A549 (cell line): ENCODE measurements around the gene LRP4. TPM values are rescaled to one million over a fixed set of nuclear protein-coding genes. Genes with fewer than 3 reads are reported as not detected.

Experiments used
- ATAC-seq, 2 experiments: fragments of 200-7000 bp in 1 of 2; fragments of >200 bp in 1 of 2; cut with Nextera tagmentation in 1 of 2; cut with Tn5 transposase in 1 of 2; 3 replicates each; pipeline versions ENCODE4 v1.8.0 to v1.9.1; 2018 to 2020; ENCODE audit warnings: mild to moderate bottlenecking in 1 of 2, moderate library complexity in 1 of 2
- CTCF ChIA-PET: fragments of 300-600 bp; sonication (Branson Sonifier 250); formaldehyde crosslinking; extraction: SDS; loops from one replicate; lab custom pipeline; 2021; ENCODE audit warnings: antibody characterized with exemption, inconsistent platforms; lab: Yijun Ruan, JAX
- POLR2A ChIA-PET: fragments of 350-600 bp; formaldehyde crosslinking; extraction: SDS; loops from one replicate; lab custom pipeline; 2021; ENCODE audit warnings: antibody characterized with exemption, inconsistent platforms; lab: Yijun Ruan, JAX
- DNase-seq, 2 experiments: peaks; one replicate each; pipeline versions ENCODE4 v3.0.0 to v3.0.0-alpha.2; 2011 to 2016; ENCODE audit warnings: low read depth in 1 of 2, low spot score in 1 of 2
- FAIRE-seq: peaks from 2 replicates; lab custom pipeline; 2011; peaks lifted over from hg19 to GRCh38; lab: Jason Lieb, UNC
- H3K27ac ChIP-seq, 2 experiments: fragments of >200 bp; sonication (Bioruptor Twin); formaldehyde crosslinking; 3 replicates each; pipeline ENCODE4 v1.5.1; 2016 to 2017
- H3K4me1 ChIP-seq: fragments of >200 bp; sonication (Bioruptor Twin); formaldehyde crosslinking; 3 replicates; pipeline ENCODE4 v1.6.1; 2016
- H3K4me2 ChIP-seq: fragments of >200 bp; sonication (Bioruptor Twin); formaldehyde crosslinking; 3 replicates; pipeline ENCODE4 v1.6.1; 2016
- H3K4me3 ChIP-seq: fragments of >200 bp; sonication (Bioruptor Twin); formaldehyde crosslinking; 3 replicates; pipeline ENCODE4 v1.5.1; 2016
- H3K9me3 ChIP-seq: fragments of >200 bp; sonication (Bioruptor Twin); formaldehyde crosslinking; 3 replicates; pipeline ENCODE4 v1.6.1; 2016
- CBX8 ChIP-seq: fragments of 200-600 bp; sonication (generic); IDR thresholded peaks from 2 replicates; pipeline ENCODE4 v1.6.1; 2016
- CEBPB ChIP-seq, 2 experiments: fragments of >200 bp in 1 of 2; sonication (Bioruptor Twin) in 1 of 2; formaldehyde crosslinking in 1 of 2; IDR thresholded peaks; 2 replicates each; pipeline ENCODE4 v1.6.1; 2012 to 2016
- CHD2 ChIP-seq: fragments of 150-350 bp; IDR thresholded peaks from 2 replicates; pipeline ENCODE4 v1.6.1; 2014; ENCODE audit warnings: low read length; ENCODE audit not compliant: partially characterized antibody
- EHF ChIP-seq: fragments of 250-450 bp; sonication (Bioruptor Pico); IDR thresholded peaks from 2 replicates; pipeline ENCODE4 v1.5.0; 2020; ENCODE audit warnings: mild to moderate bottlenecking
- EHMT2 ChIP-seq: fragments of 200-600 bp; sonication (generic); IDR thresholded peaks from 2 replicates; pipeline ENCODE4 v1.6.1; 2016; ENCODE audit warnings: antibody characterized with exemption, low read depth, mild to moderate bottlenecking, moderate library complexity
- EP300 ChIP-seq, 2 experiments: fragments of >200 bp; sonication (Bioruptor Twin); formaldehyde crosslinking; IDR thresholded peaks; 2 replicates in 1 of 2; 3 replicates in 1 of 2; pipeline ENCODE4 v1.6.1; 2016 to 2017
- FOSB ChIP-seq: fragments of 250-450 bp; sonication (Bioruptor Pico); IDR thresholded peaks from 2 replicates; pipeline ENCODE4 v1.5.0; 2020; ENCODE audit warnings: mild to moderate bottlenecking, moderate library complexity
- HOXA7 ChIP-seq: fragments of 250-450 bp; sonication (Bioruptor Pico); IDR thresholded peaks from 2 replicates; pipeline ENCODE4 v1.5.0; 2020; ENCODE audit warnings: mild to moderate bottlenecking, moderate library complexity
- JUN ChIP-seq, 2 experiments: fragments of >200 bp; sonication (Bioruptor Twin); formaldehyde crosslinking; IDR thresholded peaks; 2 replicates in 1 of 2; 3 replicates in 1 of 2; pipeline ENCODE4 v1.6.1; 2016 to 2017
- JUNB ChIP-seq: fragments of >200 bp; sonication (Bioruptor Twin); formaldehyde crosslinking; IDR thresholded peaks from 2 replicates; pipeline ENCODE4 v1.6.1; 2016
- KDM1A ChIP-seq: fragments of 200-600 bp; sonication (generic); IDR thresholded peaks from 2 replicates; pipeline ENCODE4 v1.6.1; 2016; ENCODE audit warnings: low read depth, mild to moderate bottlenecking
- KDM5A ChIP-seq: fragments of 200-600 bp; sonication (generic); IDR thresholded peaks from 2 replicates; pipeline ENCODE4 v1.6.1; 2016; ENCODE audit warnings: antibody characterized with exemption, mild to moderate bottlenecking
- MAFK ChIP-seq: fragments of 450-650 bp; IDR thresholded peaks from 2 replicates; pipeline ENCODE4 v1.6.1; 2014; ENCODE audit not compliant: partially characterized antibody
- MAZ ChIP-seq: fragments of 150-350 bp; IDR thresholded peaks from 2 replicates; pipeline ENCODE4 v1.6.1; 2014; ENCODE audit warnings: antibody characterized with exemption, low read depth, low read length, borderline replicate concordance
- MYC ChIP-seq: IDR thresholded peaks from 2 replicates; pipeline ENCODE4 v1.6.1; 2012; ENCODE audit warnings: mild to moderate bottlenecking, inconsistent platforms, low read length, improper control_type of control experiment, borderline replicate concordance
- NR3C1 ChIP-seq: fragments of >200 bp; sonication (Bioruptor Twin); formaldehyde crosslinking; IDR thresholded peaks from 3 replicates; pipeline ENCODE4 v1.6.1; 2017
- POLR2AphosphoS2 ChIP-seq: conservative IDR thresholded peaks from 2 replicates; pipeline ENCODE4 v1.6.1; 2012; ENCODE audit warnings: low read length, improper control_type of control experiment, inconsistent platforms
- RCOR1 ChIP-seq: fragments of 150-350 bp; IDR thresholded peaks from 2 replicates; pipeline ENCODE4 v1.6.1; 2014; ENCODE audit warnings: antibody characterized with exemption, low read length, low read depth
- SMC3 ChIP-seq: fragments of >200 bp; sonication (Bioruptor Twin); formaldehyde crosslinking; IDR thresholded peaks from 3 replicates; pipeline ENCODE4 v1.6.1; 2018; ENCODE audit warnings: inconsistent platforms
- SREBF2 ChIP-seq: fragments of 450-650 bp; IDR thresholded peaks from 2 replicates; pipeline ENCODE4 v1.6.1; 2014; ENCODE audit warnings: mild to moderate bottlenecking, moderate library complexity
- TFCP2L1 ChIP-seq: fragments of 250-450 bp; sonication (Bioruptor Pico); IDR thresholded peaks from 2 replicates; pipeline ENCODE4 v1.5.0; 2021; ENCODE audit warnings: mild to moderate bottlenecking
- TP53 ChIP-seq: fragments of 250-450 bp; sonication (Bioruptor Pico); IDR thresholded peaks from 2 replicates; pipeline ENCODE4 v1.5.0; 2021; ENCODE audit warnings: mild to moderate bottlenecking, moderate library complexity
- ZFP36 ChIP-seq: fragments of 450-650 bp; IDR thresholded peaks from 2 replicates; pipeline ENCODE4 v1.6.1; 2014; ENCODE audit warnings: borderline replicate concordance; ENCODE audit not compliant: partially characterized antibody
- WGBS: methylation state at CpG from one replicate; pipeline ENCODE4 v1.1.6; 2017; ENCODE audit errors: missing lambda C conversion rate; 5-methylcytosine and 5-hydroxymethylcytosine counted together
- polyA plus RNA-seq, 4 experiments: library from polyadenylated mRNA; depleted of rRNA in 3 of 4; stranded (reverse); fragments of >200 nt; fragmentation: RNase III in 1 of 4; extraction: RNeasy Plus Mini Kit Qiagen cat#74134 plus additional on column Dnase treatment in 1 of 4; gene quantifications; 2 replicates in 3 of 4; 3 replicates in 1 of 4; pipeline ENCODE4 v1.2.3, GENCODE V29; 2011 to 2017
- TF ChIP-seq, protein P1 (sequence below): fragments of 150-350 bp; IDR thresholded peaks from 2 replicates; pipeline ENCODE4 v1.6.1; 2014; ENCODE audit warnings: low read depth, mild to moderate bottlenecking, low read length
- TF ChIP-seq, protein P2 (sequence below): fragments of >200 bp; sonication (Bioruptor Twin); formaldehyde crosslinking; IDR thresholded peaks from 2 replicates; pipeline ENCODE4 v1.6.1; 2016
- TF ChIP-seq, protein P3 (sequence below): fragments of >200 bp; sonication (Bioruptor Twin); formaldehyde crosslinking; IDR thresholded peaks from 3 replicates; pipeline ENCODE4 v1.5.1; 2016

LRP4 gene
- polyA plus RNA-seq, 2 of the 4 experiments (the other 2 are of a cell fraction): 4.0 to 6.4 TPM

DNA sequence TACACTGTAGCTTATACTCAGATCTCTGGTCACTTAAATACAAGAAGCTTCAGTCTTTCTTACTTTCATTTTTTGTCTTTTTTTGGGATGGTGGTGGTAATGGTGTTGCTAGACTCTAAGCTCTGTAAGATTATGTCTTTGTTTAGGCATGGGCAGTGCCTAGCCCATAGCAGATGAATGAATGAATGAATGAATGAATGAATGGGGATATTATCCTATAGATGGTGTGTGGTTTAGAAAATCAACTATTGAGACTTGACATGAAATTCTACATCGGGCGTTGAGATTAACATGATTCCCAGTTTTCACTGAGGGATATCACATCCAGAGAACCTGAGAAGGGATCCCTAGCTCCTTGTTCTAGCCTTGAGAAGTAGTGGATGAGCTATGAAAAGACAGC is 62.5 kb downstream of the LRP4 start:
- no peaks in the 10 kb centered on the region for H3K4me1 ChIP-seq
- H3K4me2 ChIP-seq: no peak overlapping the region
- ChIA-PET CTCF (interaction anchor here (1.1 to 1.9 kb wide), 3 partner anchors 8 to 305 kb away, joined by 3 to 4 read pairs (median 3); no protein-coding TSS in a partner anchor), POLR2A (interaction anchor here (0.5 kb wide), 1 partner anchor 161 kb away, joined by 3 read pairs; no protein-coding TSS in a partner anchor)
- TF ChIP-seq EHMT2: no peak
- no peak for TF ChIP-seq CBX8
- TF ChIP-seq, protein P1, sequence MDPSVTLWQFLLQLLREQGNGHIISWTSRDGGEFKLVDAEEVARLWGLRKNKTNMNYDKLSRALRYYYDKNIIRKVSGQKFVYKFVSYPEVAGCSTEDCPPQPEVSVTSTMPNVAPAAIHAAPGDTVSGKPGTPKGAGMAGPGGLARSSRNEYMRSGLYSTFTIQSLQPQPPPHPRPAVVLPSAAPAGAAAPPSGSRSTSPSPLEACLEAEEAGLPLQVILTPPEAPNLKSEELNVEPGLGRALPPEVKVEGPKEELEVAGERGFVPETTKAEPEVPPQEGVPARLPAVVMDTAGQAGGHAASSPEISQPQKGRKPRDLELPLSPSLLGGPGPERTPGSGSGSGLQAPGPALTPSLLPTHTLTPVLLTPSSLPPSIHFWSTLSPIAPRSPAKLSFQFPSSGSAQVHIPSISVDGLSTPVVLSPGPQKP: no peak
- TF ChIP-seq SREBF2: no peak
- no peak for TF ChIP-seq EHF
- no peak for TF ChIP-seq KDM1A
- no peak for TF ChIP-seq CEBPB (IDR thresholded peaks at IDR 0.05)
- no peak for TF ChIP-seq MYC
- no peak for TF ChIP-seq HOXA7 (CRISPR knock-in tag)
- TF ChIP-seq KDM5A: no peak
- no peak for TF ChIP-seq JUNB
- TF ChIP-seq MAFK: no peak
- no peak for TF ChIP-seq RCOR1
- TF ChIP-seq ZFP36: no peak
- no peak for TF ChIP-seq NR3C1
- TF ChIP-seq SMC3: no peak
- TF ChIP-seq POLR2AphosphoS2: no peak
- DNase-seq (no peak), ATAC-seq (no peak), FAIRE-seq (no peak)
- H3K27ac ChIP-seq: no peak overlapping the region
- 92% methylated on average over 2 of the region's 2 CpGs for WGBS
- H3K4me3 ChIP-seq: no peak overlapping the region
- no peaks in the 10 kb centered on the region for H3K9me3 ChIP-seq

DNA sequence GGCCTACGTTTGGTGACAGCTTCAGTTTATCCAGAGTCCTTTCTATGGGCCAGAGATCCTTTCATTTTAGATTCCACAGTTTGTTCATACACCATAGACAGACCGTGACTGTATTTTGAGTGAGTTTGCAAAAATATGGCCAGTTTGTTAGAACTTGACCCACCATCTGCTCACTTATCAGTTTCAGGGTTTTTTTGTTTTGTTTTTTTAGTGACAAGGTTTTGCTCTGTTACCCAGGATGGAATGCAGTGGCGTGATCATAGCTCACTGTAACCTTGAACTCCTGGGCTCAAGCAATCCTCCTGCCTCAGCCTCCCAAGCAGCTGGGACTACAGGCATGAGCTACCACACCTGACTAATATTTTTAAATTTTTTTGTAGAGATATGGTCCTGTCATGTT is 63.2 kb downstream of the LRP4 start:
- FAIRE-seq (no peak), DNase-seq (no peak), ATAC-seq (no peak)
- Histone ChIP-seq H3K4me1 (no peaks in the 10 kb centered on the region), H3K9me3 (no peaks in the 10 kb centered on the region), H3K4me2 (no peak overlapping the region), H3K27ac (no peak overlapping the region), H3K4me3 (no peak overlapping the region)
- ChIA-PET POLR2A (no interaction called here), CTCF (interaction anchor here (0.7 to 1.1 kb wide), 3 partner anchors 9 to 537 kb away, joined by 3 read pairs; partner anchors contain the start of gene CKAP5)
- TF ChIP-seq JUNB: no peak
- 80% methylated on average over 3 of the region's 3 CpGs for WGBS

DNA sequence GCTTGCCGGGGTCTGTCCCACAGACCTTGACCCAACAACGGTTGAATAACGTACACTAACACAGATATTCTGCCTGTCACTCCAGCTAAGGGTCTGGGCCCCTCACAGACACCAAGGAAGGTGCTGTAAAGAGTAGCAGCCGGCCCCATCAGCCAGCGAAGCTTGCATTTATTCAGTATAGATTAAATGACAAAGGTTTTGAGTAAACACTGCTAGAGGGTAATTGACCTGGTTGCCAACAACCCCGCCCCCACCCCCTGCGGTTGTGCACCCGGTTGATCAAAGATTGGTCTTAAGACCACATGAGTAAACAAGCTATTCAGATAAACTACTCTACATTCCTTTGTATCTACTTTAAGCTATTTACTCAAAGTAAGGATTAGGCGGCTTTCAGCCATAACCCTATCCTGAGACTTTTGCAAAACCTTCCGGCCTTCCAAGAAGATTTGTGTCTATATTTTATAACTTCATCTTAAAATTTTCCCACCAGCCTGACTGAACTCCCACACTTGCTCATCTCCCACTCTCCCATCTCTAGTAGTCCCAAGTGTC is 67.4 kb downstream of the LRP4 start:
- Histone ChIP-seq H3K9me3 (no peaks in the 10 kb centered on the region), H3K4me1 (peaks cover 4% of the 10 kb centered on the region; the same call in 2 of the 3 replicates), H3K27ac (no peak overlapping the region), H3K4me2 (no peak overlapping the region), H3K4me3 (no peak overlapping the region)
- CTCF ChIA-PET: no interaction called here
- POLR2A ChIA-PET: no interaction called here
- FAIRE-seq (no peak), ATAC-seq (no peak), DNase-seq (no peak)
- TF ChIP-seq TP53 (no peak), CEBPB (IDR thresholded peaks at IDR 0.05) (no peak), MAZ (no peak), KDM5A (no peak), JUN (IDR thresholded peaks at IDR 0.05) (no peak), EP300 (IDR thresholded peaks at IDR 0.05) (no peak), FOSB (no peak), NR3C1 (no peak), SMC3 (no peak), TFCP2L1 (CRISPR knock-in tag) (no peak), MAFK (no peak), MYC (no peak), CBX8 (no peak), CHD2 (no peak)
- TF ChIP-seq, protein P2, sequence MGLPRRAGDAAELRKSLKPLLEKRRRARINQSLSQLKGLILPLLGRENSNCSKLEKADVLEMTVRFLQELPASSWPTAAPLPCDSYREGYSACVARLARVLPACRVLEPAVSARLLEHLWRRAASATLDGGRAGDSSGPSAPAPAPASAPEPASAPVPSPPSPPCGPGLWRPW: no peak
- TF ChIP-seq, protein P3, sequence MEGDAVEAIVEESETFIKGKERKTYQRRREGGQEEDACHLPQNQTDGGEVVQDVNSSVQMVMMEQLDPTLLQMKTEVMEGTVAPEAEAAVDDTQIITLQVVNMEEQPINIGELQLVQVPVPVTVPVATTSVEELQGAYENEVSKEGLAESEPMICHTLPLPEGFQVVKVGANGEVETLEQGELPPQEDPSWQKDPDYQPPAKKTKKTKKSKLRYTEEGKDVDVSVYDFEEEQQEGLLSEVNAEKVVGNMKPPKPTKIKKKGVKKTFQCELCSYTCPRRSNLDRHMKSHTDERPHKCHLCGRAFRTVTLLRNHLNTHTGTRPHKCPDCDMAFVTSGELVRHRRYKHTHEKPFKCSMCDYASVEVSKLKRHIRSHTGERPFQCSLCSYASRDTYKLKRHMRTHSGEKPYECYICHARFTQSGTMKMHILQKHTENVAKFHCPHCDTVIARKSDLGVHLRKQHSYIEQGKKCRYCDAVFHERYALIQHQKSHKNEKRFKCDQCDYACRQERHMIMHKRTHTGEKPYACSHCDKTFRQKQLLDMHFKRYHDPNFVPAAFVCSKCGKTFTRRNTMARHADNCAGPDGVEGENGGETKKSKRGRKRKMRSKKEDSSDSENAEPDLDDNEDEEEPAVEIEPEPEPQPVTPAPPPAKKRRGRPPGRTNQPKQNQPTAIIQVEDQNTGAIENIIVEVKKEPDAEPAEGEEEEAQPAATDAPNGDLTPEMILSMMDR: no peak
- TF ChIP-seq, protein P1: no peak
- WGBS: 66% methylated on average over 10 of the region's 10 CpGs
